ENCODE results near the gene KIF3C.
"Not testable (repeated sequence)": the region's sequence is repeated elsewhere in the genome, so short reads cannot be mapped to it uniquely, and the experiment has no call there.

The KIF3C gene

GRCh38 chr2:25982273-25982967 is at the start of gene KIF3C:
Gene KIF3C (minus strand): TSS chr2:25982497. CDS start chr2:25981917, 580 bp downstream.
- H3K27me3 ChIP-seq, result no peaks in the 10 kb centered on the region
- no peaks in the 10 kb centered on the region for H3K36me3 ChIP-seq
- peak within 1 kb of the TSS; percentile 60 to 75 for H3K27ac ChIP-seq
- H3K4me3 ChIP-seq, result peak within 1 kb of the TSS; percentile 70 to 89
- TF ChIP-seq CTCF (IDR thresholded peaks at IDR 0.05), result no peak
- peak; percentile 51 to 72 for DNase-seq
- peaks cover 0 to 29% (median 19%) of the 10 kb centered on the region in 4 donors for H3K4me1 ChIP-seq
- no peaks in the 10 kb centered on the region for H3K9me3 ChIP-seq
- intact Hi-C loops (cut with DNase I; ENCODE audit: low total_unique reads), result loop anchor here (10.0 kb wide), 1 partner anchor 162 kb away; no protein-coding TSS in a partner anchor

- H3K4me1 ChIP-seq; H3K27me3 ChIP-seq; H3K4me3 ChIP-seq; H3K9me3 ChIP-seq; DNase-seq; H3K36me3 ChIP-seq; H3K27ac ChIP-seq; intact Hi-C loops (cut with DNase I; ENCODE audit: low total_unique reads): not testable (repeated sequence)
Measured at GRCh38 chr2:26028083-26028482, 45.8 kb upstream of the KIF3C start.

GRCh38 chr2:26025509-26025908 is 43.2 kb upstream of the KIF3C start:
- no peaks in the 10 kb centered on the region for H3K4me1 ChIP-seq
- H3K27ac ChIP-seq, result no peak overlapping the region
- H3K4me3 ChIP-seq, result no peak overlapping the region
- DNase-seq, result no peak
- H3K36me3 ChIP-seq, result no peaks in the 10 kb centered on the region
- intact Hi-C loops (cut with DNase I; ENCODE audit: low total_unique reads), result no loop called here
- H3K9me3 ChIP-seq, result no peaks in the 10 kb centered on the region
- no peak for TF ChIP-seq CTCF (IDR thresholded peaks at IDR 0.05)
- no peaks in the 10 kb centered on the region for H3K27me3 ChIP-seq

- Histone ChIP-seq H3K9me3 (no peaks in the 10 kb centered on the region), H3K27me3 (no peaks in the 10 kb centered on the region), H3K27ac (no peak overlapping the region), H3K4me1 (no peaks in the 10 kb centered on the region), H3K4me3 (no peak overlapping the region), H3K36me3 (no peaks in the 10 kb centered on the region)
- intact Hi-C loops (cut with DNase I; ENCODE audit: low total_unique reads), result no loop called here
- no peak for TF ChIP-seq CTCF (IDR thresholded peaks at IDR 0.05)
- DNase-seq, result no peak
Measured at GRCh38 chr2:26024260-26024659, 42.0 kb upstream of the KIF3C start.

- H3K4me1 ChIP-seq, result peaks cover 0 to 15% (median 10%) of the 10 kb centered on the region in 4 donors
- intact Hi-C loops (cut with DNase I; ENCODE audit: low total_unique reads), result no loop called here
- no peak overlapping the region for H3K27ac ChIP-seq
- no peak for TF ChIP-seq CTCF (IDR thresholded peaks at IDR 0.05)
- no peak overlapping the region for H3K4me3 ChIP-seq
- DNase-seq, result no peak
- H3K36me3 ChIP-seq, result no peaks in the 10 kb centered on the region
- no peaks in the 10 kb centered on the region for H3K9me3 ChIP-seq
- H3K27me3 ChIP-seq, result no peaks in the 10 kb centered on the region
Measured at GRCh38 chr2:26020231-26020640, 37.9 kb upstream of the KIF3C start.

- H3K36me3 ChIP-seq, result no peaks in the 10 kb centered on the region
Measured at GRCh38 chr2:26018184-26019055, 36.1 kb upstream of the KIF3C start.

More at GRCh38 chr2:26018184-26019055, 36.1 kb upstream of the KIF3C start:
- TF ChIP-seq CTCF (IDR thresholded peaks at IDR 0.05), result no peak
- DNase-seq, result peak; percentile 78 to 90
- Histone ChIP-seq H3K9me3 (no peaks in the 10 kb centered on the region), H3K4me3 (no peak overlapping the region), H3K27me3 (no peaks in the 10 kb centered on the region), H3K27ac (peak overlapping the region; percentile 52 to 55), H3K4me1 (peaks cover 0 to 15% (median 10%) of the 10 kb centered on the region in 4 donors)
- intact Hi-C loops (cut with DNase I; ENCODE audit: low total_unique reads), result no loop called here
